CD14-positive monocyte (primary cell): Measurements from ENCODE around the gene MAN1C1. TPM values are rescaled to one million over a fixed set of nuclear protein-coding genes. Genes with fewer than 3 reads are reported as not detected.

ENCODE experiments used
- DNase-seq, 3 donors: peaks; one replicate each; pipeline ENCODE4 v3.0.0-alpha.2; 2011 to 2022
- H2AFZ ChIP-seq: 2 replicates; pipeline ENCODE4 v1.6.0; 2012; ENCODE audit warnings: mild to moderate bottlenecking, low read depth, low read length, inconsistent platforms; ENCODE audit not compliant: insufficient read depth, poor library complexity, severe bottlenecking
- H3K27ac ChIP-seq, 2 donors: 1 replicate in 1 of 2; 2 replicates in 1 of 2; pipeline ENCODE4 v1.5.1; 2012 to 2013; ENCODE audit warnings: low read length in 2 of 2, control low read depth in 1 of 2, inconsistent platforms in 1 of 2, low read depth in 1 of 2, mild to moderate bottlenecking in 1 of 2
- H3K27me3 ChIP-seq, 2 donors: one replicate each; pipeline versions ENCODE4 v1.6.0 to v1.6.1; 2011 to 2013; ENCODE audit warnings: low read length in 2 of 2; ENCODE audit not compliant: control insufficient read depth in 2 of 2, insufficient read depth in 2 of 2
- H3K36me3 ChIP-seq, 2 donors: replicated peaks in 1 of 2; 1 replicate in 1 of 2; 2 replicates in 1 of 2; pipeline versions ENCODE4 v1.5.1 to v1.6.1; 2012 to 2013; ENCODE audit warnings: low read length in 2 of 2, control low read depth in 1 of 2, inconsistent platforms in 1 of 2, mild to moderate bottlenecking in 1 of 2; ENCODE audit not compliant: insufficient read depth in 2 of 2, control insufficient read depth in 1 of 2
- H3K4me1 ChIP-seq, 2 donors: 1 replicate in 1 of 2; 2 replicates in 1 of 2; pipeline versions ENCODE4 v1.5.1 to v1.6.1; 2012 to 2013; ENCODE audit warnings: low read length in 2 of 2, control low read depth in 1 of 2, inconsistent platforms in 1 of 2, mild to moderate bottlenecking in 1 of 2, moderate library complexity in 1 of 2; ENCODE audit not compliant: insufficient read depth in 2 of 2, control insufficient read depth in 1 of 2
- H3K4me2 ChIP-seq: replicated peaks from 2 replicates; pipeline ENCODE3; 2012; ENCODE audit warnings: low read length, moderate library complexity, mild to moderate bottlenecking; ENCODE audit not compliant: poor library complexity, severe bottlenecking; ENCODE audit errors: extremely low read depth
- H3K4me3 ChIP-seq, 3 experiments: fragments of 200-600 bp in 1 of 3; sonication (generic) in 1 of 3; replicated peaks in 1 of 3; 1 replicate in 2 of 3; 2 replicates in 1 of 3; pipeline ENCODE4 v1.5.1; 2011 to 2013; ENCODE audit warnings: low read length in 3 of 3, mild to moderate bottlenecking in 3 of 3, control low read depth in 2 of 3, low read depth in 2 of 3, inconsistent platforms in 1 of 3, moderate library complexity in 1 of 3
- H3K79me2 ChIP-seq: 2 replicates; pipeline ENCODE4 v1.6.0; 2012; ENCODE audit warnings: mild to moderate bottlenecking, control low read depth, inconsistent platforms, low read length, moderate library complexity; ENCODE audit not compliant: insufficient read depth
- H3K9ac ChIP-seq: 2 replicates; pipeline ENCODE4 v1.6.0; 2017; ENCODE audit warnings: low read length, mild to moderate bottlenecking; ENCODE audit not compliant: insufficient read depth, poor library complexity, severe bottlenecking
- H3K9me3 ChIP-seq, 2 donors: replicated peaks in 1 of 2; 1 replicate in 1 of 2; 2 replicates in 1 of 2; pipeline versions ENCODE4 v1.5.1 to v1.6.1; 2012 to 2013; ENCODE audit warnings: low read length in 2 of 2, control low read depth in 1 of 2; ENCODE audit not compliant: control insufficient read depth in 1 of 2, insufficient read depth in 1 of 2
- H4K20me1 ChIP-seq: 2 replicates; pipeline ENCODE4 v1.6.0; 2012; ENCODE audit warnings: mild to moderate bottlenecking, low read length, control low read depth, moderate library complexity; ENCODE audit not compliant: insufficient read depth
- H3K27ac Mint-ChIP-seq, 7 donors: one replicate each; pipeline ENCODE4 v1.8.0; 2020; ENCODE audit warnings: mild to moderate bottlenecking in 7 of 7, mixed read lengths in 7 of 7, moderate library complexity in 6 of 7, inconsistent platforms in 2 of 7
- H3K27me3 Mint-ChIP-seq, 3 donors: one replicate each; pipeline ENCODE4 v1.8.0; 2021 to 2022; ENCODE audit warnings: low read depth in 3 of 3, mild to moderate bottlenecking in 3 of 3, mixed read lengths in 3 of 3, moderate library complexity in 3 of 3, inconsistent platforms in 1 of 3
- H3K36me3 Mint-ChIP-seq, 2 donors: one replicate each; pipeline ENCODE4 v1.8.0; 2020; ENCODE audit warnings: mixed read lengths in 2 of 2, inconsistent platforms in 1 of 2, mild to moderate bottlenecking in 1 of 2
- H3K4me1 Mint-ChIP-seq: one replicate; pipeline ENCODE4 v1.8.0; 2020; ENCODE audit warnings: mild to moderate bottlenecking, mixed read lengths
- H3K4me3 Mint-ChIP-seq, 2 donors: one replicate each; pipeline ENCODE4 v1.8.0; 2020; ENCODE audit warnings: mild to moderate bottlenecking in 2 of 2, mixed read lengths in 2 of 2, moderate library complexity in 1 of 2
- H3K9me3 Mint-ChIP-seq, 7 donors: one replicate each; pipeline ENCODE4 v1.8.0; 2020 to 2022; ENCODE audit warnings: mixed read lengths in 7 of 7, mild to moderate bottlenecking in 6 of 7, moderate library complexity in 6 of 7, inconsistent platforms in 2 of 7
- CTCF ChIP-seq: fragments of 200-600 bp; IDR thresholded peaks from one replicate; pipeline ENCODE4 v1.8.0; 2022; ENCODE audit warnings: antibody characterized with exemption, mild to moderate bottlenecking
- WGBS: methylation state at CpG from one replicate; pipeline ENCODE4 v1.1.5; 2013; ENCODE audit warnings: missing lambda C conversion rate; ENCODE audit not compliant: insufficient coverage; 5-methylcytosine and 5-hydroxymethylcytosine counted together
- intact Hi-C, 2 donors: fragments of 100-400 bp; cut with micrococcal nuclease; formaldehyde crosslinking; loops; one replicate each; pipeline versions ENCODE4 v1.15.0 to v1.15.1; 2023
- polyA plus RNA-seq, 3 donors: library from polyadenylated mRNA; depleted of rRNA in 1 of 3; unstranded in 2 of 3; stranded (reverse) in 1 of 3; fragments of 300-500 nt in 2 of 3; fragments of >200 nt in 1 of 3; fragmentation: Illumina TruSeq in 2 of 3; gene quantifications; 1 replicate in 2 of 3; 2 replicates in 1 of 3; pipeline ENCODE4 v1.2.3, GENCODE V29; 2012 to 2021

The MAN1C1 gene
- polyA plus RNA-seq, 3 donors, result 1.2 to 7.2 (median 1.7) TPM

GRCh38 chr1:25795946-25796810, 179.6 kb downstream of the MAN1C1 start:
- H3K79me2 ChIP-seq, result no peaks in the 10 kb centered on the region
- H4K20me1 ChIP-seq, result no peaks in the 10 kb centered on the region
- peaks cover 0 to 3% of the 10 kb centered on the region in 2 donors for H3K36me3 Mint-ChIP-seq
- peaks cover 23% of the 10 kb centered on the region for H3K4me1 Mint-ChIP-seq
- H3K4me2 ChIP-seq, result no peak overlapping the region
- H3K4me1 ChIP-seq, result peaks cover 13 to 16% of the 10 kb centered on the region in 2 donors
- peak overlapping the region in 1 of 2 donors; percentile 5 for H3K4me3 Mint-ChIP-seq
- H3K27ac ChIP-seq, result no peak overlapping the region
- no peak for DNase-seq
- TF ChIP-seq CTCF, result no peak
- no peaks in the 10 kb centered on the region for H3K36me3 ChIP-seq
- H3K27me3 Mint-ChIP-seq, result peaks cover 2 to 3% (median 2%) of the 10 kb centered on the region in 3 donors
- intact Hi-C loops, result no loop called here
- 69% methylated on average over 16 of the region's 22 CpGs for WGBS
- H3K9me3 ChIP-seq, result no peaks in the 10 kb centered on the region
- no peak overlapping the region for H3K9ac ChIP-seq
- H2AFZ ChIP-seq, result no peak overlapping the region
- no peak overlapping the region for H3K4me3 ChIP-seq
- no peaks in the 10 kb centered on the region for H3K9me3 Mint-ChIP-seq
- H3K27me3 ChIP-seq, result no peaks in the 10 kb centered on the region
- H3K27ac Mint-ChIP-seq, result no peak overlapping the region

GRCh38 chr1:25796811-25797458, 180.3 kb downstream of the MAN1C1 start:
- H3K4me1 Mint-ChIP-seq, result peaks cover 28% of the 10 kb centered on the region
- no peak overlapping the region for H3K4me3 ChIP-seq
- intact Hi-C loops, result no loop called here

More at GRCh38 chr1:25796811-25797458, 180.3 kb downstream of the MAN1C1 start:
- peak; percentile 58 to 67 (median 59) for DNase-seq
- Mint-ChIP-seq H3K27ac (peak overlapping the region in 2 of 7 donors; percentile 33 to 50), H3K4me3 (peak overlapping the region; percentile 1 to 54), H3K9me3 (no peaks in the 10 kb centered on the region), H3K36me3 (peaks cover 0 to 5% of the 10 kb centered on the region in 2 donors), H3K27me3 (peaks cover 2 to 3% (median 2%) of the 10 kb centered on the region in 3 donors)
- no peak overlapping the region for H3K27ac ChIP-seq
- peak overlapping the region; percentile 26 for H3K4me2 ChIP-seq
- WGBS, result 0% methylated on average over 4 of the region's 19 CpGs
- H3K27me3 ChIP-seq, result no peaks in the 10 kb centered on the region
- H3K4me1 ChIP-seq, result peaks cover 13 to 16% of the 10 kb centered on the region in 2 donors
- H3K36me3 ChIP-seq, result no peaks in the 10 kb centered on the region
- H3K9me3 ChIP-seq, result no peaks in the 10 kb centered on the region
- H2AFZ ChIP-seq, result peak overlapping the region; percentile 2
- H4K20me1 ChIP-seq, result no peaks in the 10 kb centered on the region
- no peaks in the 10 kb centered on the region for H3K79me2 ChIP-seq
- H3K9ac ChIP-seq, result no peak overlapping the region
- peak; percentile 71 for TF ChIP-seq CTCF
